Measurements from ENCODE around the gene SOAT2. TPM values are rescaled to one million over a fixed set of nuclear protein-coding genes. Genes with fewer than 3 reads are reported as not detected.

SOAT2 gene
- total RNA-seq, 1 experiment from 2014 or later, result not detected

GRCh38 chr12:53145383-53146260 is 42.3 kb downstream of the SOAT2 start:
- no CpG with 5 or more reads among the region's 5 CpGs for WGBS (ENCODE audit: extremely low coverage, insufficient read length, low lambda C conversion rate)

More at GRCh38 chr12:53145383-53146260, 42.3 kb downstream of the SOAT2 start:
- no peak overlapping the region for H2BK15ac ChIP-seq (ENCODE audit: low read depth, low read length)
- Mint-ChIP-seq H3K36me3 (ENCODE audit: insufficient read depth in 1 of 3, low read depth in 3 of 3) (no peaks in the 10 kb centered on the region), H3K27ac (no peak overlapping the region), H3K4me1 (peaks cover 0 to 4% of the 10 kb centered on the region in 2 experiments; a peak in 2 of 4 replicates), H3K9me3 (no peaks in the 10 kb centered on the region), H3K4me3 (no peak overlapping the region), H3K27me3 (ENCODE audit: low read depth) (peaks cover 12% of the 10 kb centered on the region)
- DNase-seq, result no peak
- H3K18ac ChIP-seq (ENCODE audit: insufficient read length, low read depth, low read length), result no peak overlapping the region
- no peak overlapping the region for H2BK5ac ChIP-seq (ENCODE audit: insufficient read length, low read length)
- no peak overlapping the region for H4K8ac ChIP-seq (replicated peaks; ENCODE audit: insufficient read length, low read depth, low read length)
- H3K14ac ChIP-seq (ENCODE audit: insufficient read depth, low read length), result no peak overlapping the region
- no peak overlapping the region for H2BK120ac ChIP-seq (ENCODE audit: low read depth, low read length, poor library complexity, severe bottlenecking)
- no peak overlapping the region for H2AFZ ChIP-seq (ENCODE audit: low read length)
- no peak overlapping the region for H2BK12ac ChIP-seq (ENCODE audit: insufficient read length, low read depth, low read length)
- no peak overlapping the region for H3K27ac ChIP-seq (ENCODE audit: insufficient read length, low read depth, low read length)
- H3K4me1 ChIP-seq (ENCODE audit: insufficient read depth, low read length), result no peaks in the 10 kb centered on the region; the same call in 1 of the 2 replicates
- H3K56ac ChIP-seq (ENCODE audit: insufficient read length, low read depth, low read length), result no peak overlapping the region
- no peak overlapping the region for H2AK5ac ChIP-seq (ENCODE audit: insufficient read length, low read length)
- TF ChIP-seq CTCF (conservative IDR thresholded peaks at IDR 0.05), result no peak
- no peaks in the 10 kb centered on the region for H3K9me3 ChIP-seq (ENCODE audit: control insufficient read depth, low read depth, low read length)
- no peaks in the 10 kb centered on the region for H3K79me1 ChIP-seq (ENCODE audit: insufficient read depth, low read depth, low read length, poor library complexity, severe bottlenecking)
- H4K5ac ChIP-seq (ENCODE audit: insufficient read length, low read depth, low read length), result no peak overlapping the region
- no peaks in the 10 kb centered on the region for H4K20me1 ChIP-seq (ENCODE audit: control insufficient read depth, insufficient read depth, insufficient read length)
- H3K9ac ChIP-seq (ENCODE audit: extremely low read depth, insufficient read length, low read length), result no peak overlapping the region
- no peak overlapping the region for H2BK20ac ChIP-seq (ENCODE audit: low read depth, low read length, poor library complexity, severe bottlenecking)
- H3K23me2 ChIP-seq (ENCODE audit: insufficient read length, low read depth, low read length, poor library complexity, severe bottlenecking), result no peaks in the 10 kb centered on the region
- no peaks in the 10 kb centered on the region for H3K79me2 ChIP-seq (ENCODE audit: insufficient read depth, low read length)
- no peak overlapping the region for H3K23ac ChIP-seq (ENCODE audit: insufficient read length, low read depth, low read length)
- no peak overlapping the region for H3K4me2 ChIP-seq (ENCODE audit: insufficient read depth, insufficient read length, low read length)
- no peak overlapping the region for H4K91ac ChIP-seq (ENCODE audit: insufficient read length, low read depth, low read length)
- no peaks in the 10 kb centered on the region for H3K27me3 ChIP-seq (ENCODE audit: insufficient read depth, low read length)
- H3T11ph ChIP-seq (ENCODE audit: low read length), result no peak overlapping the region
- H3K4ac ChIP-seq (ENCODE audit: low read depth, low read length), result no peak overlapping the region

Data from H9 (cell line).